NCI-H2107 treated with DMSO at 0.1 percent for 48 hours (cell line): ENCODE results near the gene PRKN.
A peak's percentile ranks its signal among the peaks of the same experiment; 100 is the strongest.

Source experiments
- DNase-seq: peaks from one replicate; lab custom pipeline; 2025; ENCODE audit not compliant: unreplicated experiment; lab: John Stamatoyannopoulos, UW

PRKN gene

GRCh38 chr6:162727322-162728182 lies at the start of gene PRKN, which contains the start of gene PACRG:
PRKN (minus strand) TSS chr6:162727766.
PACRG (plus strand) TSS chr6:162727974.
- DNase-seq = peak; percentile 75

GRCh38 chr6:162777091-162777490 lies 49.5 kb upstream of the PRKN start:
- no peak for DNase-seq

GRCh38 chr6:162773996-162774395 lies 46.4 kb upstream of the PRKN start:
- DNase-seq = no peak

- DNase-seq = no peak
Measured at GRCh38 chr6:162772466-162772865, 44.9 kb upstream of the PRKN start.

- DNase-seq = no peak
Measured at GRCh38 chr6:162770955-162771354, 43.4 kb upstream of the PRKN start.

DNA sequence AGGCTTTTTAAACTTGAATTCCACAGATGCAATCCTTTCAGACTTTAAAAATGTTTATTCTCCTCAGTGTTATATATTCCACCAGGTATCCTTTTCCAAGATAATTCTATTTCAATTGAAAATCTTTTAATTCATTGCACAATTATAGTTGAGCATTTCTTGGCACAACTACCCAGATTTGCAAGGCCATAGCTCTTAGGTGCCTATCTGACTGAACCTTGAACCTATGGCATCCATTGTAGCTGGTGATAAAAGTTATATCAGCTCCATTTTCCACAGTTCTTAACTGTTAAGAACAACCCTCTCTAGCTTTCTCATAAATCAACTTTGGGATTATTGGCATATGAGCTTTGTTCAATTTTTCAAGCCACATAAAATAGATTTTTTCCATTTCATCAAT lies 42.6 kb upstream of the PRKN start:
- no peak for DNase-seq

- DNase-seq = no peak
Measured at GRCh38 chr6:162753775-162754174, 26.2 kb upstream of the PRKN start.

- DNase-seq = no peak
Measured at GRCh38 chr6:162751211-162751859, 23.8 kb upstream of the PRKN start.

DNA sequence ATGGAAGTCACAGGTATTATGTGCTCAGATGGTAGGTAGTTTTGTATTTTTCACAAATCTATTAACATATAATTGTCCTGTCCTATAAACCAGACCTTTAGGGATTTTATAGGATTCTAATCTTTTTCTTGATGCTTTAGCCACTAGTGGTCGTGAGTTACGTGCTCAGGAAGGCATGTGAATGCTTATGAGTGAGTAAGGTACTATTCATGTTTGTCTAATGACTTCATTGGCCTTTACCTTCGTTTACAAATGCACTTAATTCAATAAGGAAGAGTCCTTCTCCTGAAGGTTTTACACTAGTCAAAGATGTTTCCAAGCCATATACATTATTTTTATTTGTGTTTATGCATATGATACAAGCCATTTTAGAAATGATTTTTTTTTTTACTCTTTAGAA lies 23.2 kb upstream of the PRKN start:
- no peak for DNase-seq

GRCh38 chr6:162736961-162737360 lies 9.4 kb upstream of the PRKN start:
- DNase-seq = no peak

DNA sequence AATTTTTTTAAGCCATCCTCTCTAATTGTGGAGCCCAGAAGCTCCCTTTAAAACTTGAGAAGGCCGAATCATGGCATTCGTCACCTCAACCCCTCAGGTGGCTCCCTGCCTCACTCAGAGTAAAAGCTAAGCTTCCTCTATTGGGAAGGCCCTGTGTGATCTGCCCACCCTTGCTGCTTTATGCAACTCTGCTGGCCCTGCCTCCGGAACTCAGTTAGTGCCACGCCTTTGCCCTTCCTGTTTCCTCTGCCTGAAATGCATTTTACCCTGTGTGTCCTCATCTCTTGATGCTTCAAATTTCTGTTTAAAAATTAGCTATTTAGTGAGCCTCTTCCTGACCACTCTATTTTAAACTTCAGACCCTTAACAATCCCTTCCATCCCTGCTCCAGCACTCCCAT lies 5.9 kb upstream of the PRKN start:
- DNase-seq = no peak

DNA sequence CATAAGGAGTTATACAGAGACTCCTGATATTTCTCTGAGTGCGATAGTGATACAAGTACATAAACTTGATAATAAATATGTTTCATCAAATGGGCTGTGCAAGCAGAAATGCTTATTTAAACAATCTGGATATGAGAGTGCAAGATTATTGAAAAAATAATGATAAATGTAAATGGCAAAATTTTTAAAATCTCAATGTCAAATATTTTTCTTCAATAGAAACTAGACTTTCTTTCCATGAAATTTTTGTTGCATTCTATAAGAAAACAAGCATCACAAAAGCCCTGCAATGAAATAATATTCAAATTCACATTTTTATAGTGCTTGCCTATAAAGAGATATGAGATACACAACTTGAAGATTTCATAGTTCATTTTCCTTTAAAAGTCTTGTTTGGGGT lies 2.9 kb upstream of the PRKN start:
- no peak for DNase-seq

DNA sequence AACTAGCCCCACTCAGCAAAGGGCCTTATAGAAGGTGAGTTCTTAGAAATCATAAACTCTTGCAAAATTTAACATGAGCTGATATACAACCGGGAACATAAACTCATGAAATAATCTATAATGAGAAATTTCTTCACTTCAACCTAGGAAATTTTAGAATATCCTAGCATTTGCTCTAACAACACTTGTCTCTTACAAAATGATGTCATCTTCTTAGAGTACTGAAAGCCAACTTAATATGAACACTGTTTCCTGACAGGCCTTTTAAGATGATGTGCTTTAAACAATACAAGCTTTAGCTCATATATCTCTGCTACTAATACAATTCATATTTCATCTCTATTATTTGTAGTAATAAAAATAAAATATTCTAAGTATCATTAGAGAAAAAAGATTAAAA lies 1.1 kb upstream of the PRKN start:
- DNase-seq = no peak

DNA sequence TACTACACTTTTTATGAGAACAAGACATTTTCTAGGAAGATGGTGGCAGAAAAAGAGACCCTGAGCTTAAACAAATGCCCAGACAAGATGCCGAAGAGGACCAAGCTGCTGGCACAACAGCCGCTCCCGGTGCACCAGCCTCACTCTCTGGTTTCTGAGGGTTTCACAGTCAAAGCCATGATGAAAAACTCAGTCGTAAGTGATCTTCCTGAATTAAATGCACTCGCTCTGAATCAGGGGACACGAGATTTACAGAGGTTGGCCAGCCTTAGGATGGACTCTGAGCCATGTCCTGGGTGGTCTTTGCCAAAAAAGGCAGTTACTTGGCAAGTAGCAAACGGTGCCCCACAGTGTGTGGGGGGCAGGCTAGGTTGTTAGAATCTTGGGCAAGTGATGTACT lies 631 bp upstream of the PRKN start:
- DNase-seq = no peak

DNA sequence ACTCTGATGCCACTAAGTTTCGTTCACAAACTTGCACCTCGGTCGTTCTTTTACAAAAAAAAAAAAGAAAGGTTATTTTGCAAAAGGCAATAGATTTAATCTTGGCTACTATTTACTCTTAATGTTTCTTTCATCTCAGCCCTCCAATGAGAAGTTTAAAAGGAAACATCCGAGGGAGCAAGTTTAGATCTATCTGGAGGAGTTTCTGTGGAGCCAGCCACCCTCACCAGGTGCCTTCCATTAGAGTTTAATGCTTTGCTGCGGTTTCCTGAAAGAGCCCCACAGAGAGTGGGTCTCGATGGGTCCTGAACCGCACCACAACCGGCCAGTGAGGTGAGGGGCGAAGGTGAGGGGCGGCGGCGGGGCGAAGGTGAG lies 632 bp downstream of the PRKN start:
- DNase-seq = no peak

DNA sequence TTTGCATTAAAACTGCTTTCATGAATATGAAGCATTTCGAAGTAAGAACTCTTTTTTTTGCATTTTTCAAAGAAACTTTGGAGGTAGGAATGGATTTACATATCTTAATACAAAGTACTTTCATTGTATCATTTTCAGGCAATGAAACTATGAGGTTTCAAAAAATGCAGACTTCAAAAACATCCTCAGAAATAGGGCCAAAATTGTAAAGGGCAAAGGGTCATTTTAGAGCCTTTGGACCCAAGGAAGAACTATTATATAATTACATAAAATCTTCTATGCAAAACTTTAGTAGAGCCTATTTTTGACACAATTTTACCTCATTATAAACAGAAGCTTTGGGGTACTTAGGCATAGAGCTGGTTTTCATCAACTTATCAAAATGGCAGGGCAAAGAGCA lies 4.9 kb downstream of the PRKN start:
- DNase-seq = no peak

- DNase-seq = no peak
Measured at GRCh38 chr6:162722226-162722625, 5.3 kb downstream of the PRKN start.

DNA sequence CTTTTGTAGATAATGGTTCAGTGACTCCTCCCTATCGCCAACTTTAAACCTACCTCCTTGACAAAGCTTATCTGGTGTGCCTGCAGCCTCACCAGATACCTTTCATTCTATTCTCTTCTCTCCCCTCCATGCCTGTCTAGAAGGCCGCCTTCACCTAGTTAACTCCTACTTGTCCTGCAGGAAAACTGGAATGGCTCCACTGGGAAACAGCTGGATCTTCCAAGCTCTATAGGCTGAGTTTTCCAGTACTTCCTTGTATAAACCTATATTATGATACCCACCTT lies 6.2 kb downstream of the PRKN start:
- DNase-seq = no peak

- DNase-seq = no peak
Measured at GRCh38 chr6:162719528-162719927, 8.0 kb downstream of the PRKN start.

GRCh38 chr6:162715601-162716000 lies 12.0 kb downstream of the PRKN start:
- no peak for DNase-seq

DNA sequence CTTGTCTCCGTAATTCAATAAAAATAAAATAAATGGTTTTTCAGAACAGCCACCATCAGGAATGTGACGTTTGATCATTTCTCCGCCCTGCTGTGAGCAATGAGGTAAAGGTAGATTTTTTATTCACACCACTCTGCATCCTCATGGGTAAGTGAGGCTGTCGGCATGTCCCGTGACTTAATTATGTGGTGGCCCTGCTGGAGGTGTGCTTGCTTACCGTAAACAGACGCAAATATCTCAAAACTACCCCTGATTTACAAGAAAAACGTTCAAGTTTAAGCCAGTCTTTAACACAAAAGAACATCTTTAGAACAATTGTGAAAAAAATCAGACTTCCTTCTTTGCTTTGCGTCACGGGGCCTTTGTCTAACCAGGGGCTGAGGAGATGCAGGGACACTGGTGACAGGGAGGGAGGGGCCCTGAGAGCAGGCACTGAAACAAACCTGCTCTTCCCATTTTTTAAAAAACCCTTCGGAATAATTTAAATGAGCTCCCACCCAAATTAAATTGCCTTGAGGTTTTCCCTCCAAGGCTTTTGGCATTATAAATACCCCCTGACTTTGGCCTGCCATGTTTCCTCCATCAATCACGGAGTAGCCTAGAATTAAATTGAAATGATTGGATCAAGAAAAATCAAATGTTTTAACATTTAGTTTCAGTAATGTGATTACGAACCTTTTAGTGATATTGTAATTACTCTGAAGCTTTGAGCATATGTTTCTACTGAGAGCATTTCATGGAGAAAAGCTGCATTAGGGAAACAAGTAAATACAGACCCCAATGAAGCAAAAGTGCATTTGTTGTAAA lies 13.4 kb downstream of the PRKN start:
- no peak for DNase-seq

- no peak for DNase-seq
Measured at GRCh38 chr6:162712694-162713093, 14.9 kb downstream of the PRKN start.
